ENCODE measurements around the gene TMEM131L. TPM values are rescaled to one million over a fixed set of nuclear protein-coding genes. Genes with fewer than 3 reads are reported as not detected.
"Not testable (repeated sequence)": the region's sequence is repeated elsewhere in the genome, so short reads cannot be mapped to it uniquely, and the experiment has no call there.

TMEM131L gene
- polyA plus RNA-seq, 4 donors = 21.9 to 29.0 (median 27.0) TPM

DNA sequence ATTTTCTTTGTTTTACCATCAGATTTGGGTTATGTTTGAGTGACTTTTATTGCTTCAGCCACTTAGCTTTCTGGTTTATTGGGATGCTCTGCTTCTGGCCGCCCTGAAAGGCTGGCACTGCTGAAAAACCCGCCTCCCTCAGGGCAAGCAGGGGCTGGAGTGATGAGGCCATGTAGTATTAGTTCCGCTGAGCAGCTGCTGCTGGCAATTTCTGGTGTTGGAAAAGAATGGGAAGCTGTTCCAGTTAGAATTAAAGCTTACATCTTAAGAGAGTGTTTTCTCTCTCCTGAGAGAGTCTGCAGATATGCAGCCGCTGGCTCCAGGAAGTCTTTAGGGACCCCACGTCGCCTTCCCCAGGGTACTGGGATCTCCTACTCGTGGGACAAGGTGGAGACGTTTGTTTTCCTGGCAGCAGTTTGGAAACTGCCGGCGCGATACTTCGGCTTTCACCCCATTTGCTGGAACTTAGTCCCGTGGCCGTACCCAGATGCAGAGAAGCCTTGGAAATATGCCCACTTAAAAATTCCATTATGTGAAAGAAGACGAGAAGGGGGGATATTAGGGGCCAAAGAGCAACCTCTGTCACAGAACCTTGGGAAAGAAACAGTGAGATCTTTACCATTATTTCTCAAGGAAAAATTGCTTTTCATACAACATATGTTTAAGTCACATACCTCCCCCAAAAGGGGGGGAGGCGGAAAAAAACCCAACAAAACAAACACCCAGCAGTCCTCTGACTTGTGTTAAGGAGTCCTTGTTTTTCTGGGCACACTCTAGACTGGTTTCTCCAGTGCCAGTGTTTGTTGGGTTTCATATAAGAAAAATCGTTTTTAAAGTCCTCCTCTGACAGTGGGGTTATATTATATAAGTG, 72.6 kb downstream of the TMEM131L start:
- no peak for DNase-seq (ENCODE audit: low read depth in 4 of 4, low spot score in 3 of 4)

DNA sequence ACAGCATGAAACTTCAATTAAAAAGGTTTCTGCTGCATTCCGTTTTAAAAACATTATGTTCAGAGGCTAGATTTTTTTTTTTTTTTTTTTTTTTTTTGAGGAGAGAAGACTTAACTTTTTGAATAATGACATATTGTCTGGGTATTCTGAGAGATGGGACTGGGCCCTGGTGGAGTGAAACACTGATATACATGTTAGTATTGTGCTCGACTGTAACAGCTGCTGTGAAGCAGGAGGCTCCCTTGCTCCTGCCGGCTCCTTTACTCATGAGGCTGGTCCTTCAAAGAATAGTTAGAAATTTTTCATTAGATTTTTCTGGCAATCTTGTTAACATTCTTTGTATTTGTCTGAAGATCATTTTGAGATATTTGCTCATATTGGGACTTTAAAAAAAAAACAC, 73.3 kb downstream of the TMEM131L start:
- no peak for DNase-seq (ENCODE audit: low read depth in 4 of 4, low spot score in 3 of 4)

DNA sequence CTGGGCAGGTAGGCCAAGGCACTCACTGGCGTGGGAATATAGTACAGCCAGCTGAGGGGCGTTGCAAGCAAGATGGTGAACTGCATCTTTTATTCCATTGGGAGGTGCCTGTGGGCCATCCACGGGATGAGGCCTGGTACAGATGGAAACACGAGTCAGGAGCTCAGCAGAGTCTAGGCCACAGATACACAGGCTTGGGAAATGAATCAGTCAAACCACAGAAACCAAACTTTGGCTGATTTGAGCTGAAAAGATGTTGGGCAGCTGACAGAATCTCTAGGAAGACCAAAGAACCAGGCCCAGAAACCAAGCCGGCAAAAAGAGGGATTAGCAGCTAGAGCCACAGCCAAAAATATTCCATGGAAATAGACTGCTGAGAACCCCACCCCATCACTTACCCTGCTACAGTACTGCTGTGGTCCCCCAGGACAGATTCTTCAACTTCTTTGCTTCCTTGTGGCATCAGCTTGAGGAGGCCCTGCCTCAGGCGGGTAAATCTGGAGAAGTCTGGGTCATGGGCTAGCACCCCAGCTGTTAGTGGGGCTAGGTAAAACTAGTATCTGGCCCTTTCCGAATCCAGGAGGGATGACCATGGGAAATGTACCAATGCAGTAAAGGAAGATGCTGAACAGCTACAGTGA, 75.4 kb downstream of the TMEM131L start:
- no peak for DNase-seq (ENCODE audit: low read depth in 4 of 4, low spot score in 3 of 4)

DNA sequence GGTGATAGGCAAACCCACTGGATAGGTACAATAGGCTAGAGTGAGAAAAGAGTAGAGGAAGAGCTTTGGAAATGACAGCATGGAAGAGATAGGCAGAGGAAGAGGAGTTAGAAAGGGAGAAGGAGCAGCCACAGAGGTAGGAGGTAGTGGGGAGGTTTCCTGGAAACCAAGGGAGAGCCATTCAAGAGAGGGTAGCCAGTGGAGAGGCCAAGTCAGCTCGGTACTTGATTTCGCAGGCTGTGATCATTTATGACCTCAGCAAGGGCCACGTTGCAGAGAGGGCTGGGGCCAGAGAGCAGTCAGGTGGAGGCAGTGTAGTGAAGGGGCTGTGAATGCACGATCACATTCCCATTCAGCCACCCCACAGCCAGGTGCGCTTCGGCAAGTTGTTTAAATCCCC, 76.0 kb downstream of the TMEM131L start:
- DNase-seq (ENCODE audit: low read depth in 4 of 4, low spot score in 3 of 4) = no peak

DNA sequence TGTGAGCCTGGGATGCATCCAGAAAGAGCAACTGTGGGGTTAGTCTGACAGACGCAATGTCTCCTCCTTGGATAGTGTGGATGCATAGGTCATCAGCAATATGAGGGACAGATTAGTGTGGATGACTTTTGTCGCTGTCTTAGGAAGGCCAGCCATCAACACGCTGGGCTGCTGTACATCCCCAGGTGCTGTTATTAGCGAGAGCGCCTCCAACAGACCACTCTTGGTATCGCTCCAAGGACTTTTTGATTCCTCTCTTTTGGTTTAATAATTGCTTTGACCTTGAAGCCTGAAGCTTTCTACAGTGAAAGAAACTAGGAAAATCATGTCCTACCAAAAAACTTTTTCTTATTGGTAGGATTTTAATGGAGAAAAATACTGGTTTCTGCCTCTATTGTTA, 76.7 kb downstream of the TMEM131L start:
- DNase-seq (ENCODE audit: low read depth in 4 of 4, low spot score in 3 of 4) = no peak

DNA sequence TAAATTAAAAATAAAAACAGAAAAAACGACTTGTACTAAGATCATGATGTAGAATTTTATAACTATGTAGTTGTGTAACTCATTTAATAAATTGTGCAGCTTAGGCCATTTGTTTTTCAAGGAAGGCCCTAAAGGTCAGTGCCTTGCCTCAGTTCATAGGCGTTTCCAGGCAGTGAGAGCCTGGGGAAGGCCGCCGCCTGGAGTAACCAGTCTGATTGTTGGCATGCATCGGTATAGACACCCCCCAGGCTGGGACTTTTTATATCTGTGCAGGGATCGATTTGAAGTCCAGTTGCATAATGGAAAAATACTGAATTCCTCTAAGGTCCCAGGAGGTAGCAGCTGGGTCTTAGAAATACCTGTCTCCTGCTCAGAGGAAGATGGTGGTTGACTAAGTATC, 77.2 kb downstream of the TMEM131L start:
- DNase-seq (ENCODE audit: low read depth in 4 of 4, low spot score in 3 of 4) = no peak

DNA sequence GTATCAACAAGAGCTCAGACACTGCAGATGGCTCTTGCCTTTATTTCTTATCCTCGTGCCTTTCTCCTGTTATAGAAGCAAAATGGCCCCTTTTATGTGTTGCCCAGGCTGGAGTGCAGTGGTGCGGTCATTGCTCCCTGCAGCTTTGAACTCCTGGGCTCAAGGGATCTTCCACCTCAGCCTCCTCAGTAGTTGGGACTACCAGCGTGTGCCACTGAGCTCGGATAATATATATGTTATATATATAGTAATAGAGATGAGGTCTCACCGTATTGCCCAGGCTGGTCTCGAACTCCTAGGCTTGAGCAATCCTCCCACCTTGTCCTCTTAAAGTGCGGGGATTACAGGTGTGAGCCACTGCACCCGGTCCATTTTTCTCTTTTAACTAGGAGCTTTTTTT, 79.7 kb downstream of the TMEM131L start:
- DNase-seq (ENCODE audit: low read depth in 4 of 4, low spot score in 3 of 4) = no peak

DNA sequence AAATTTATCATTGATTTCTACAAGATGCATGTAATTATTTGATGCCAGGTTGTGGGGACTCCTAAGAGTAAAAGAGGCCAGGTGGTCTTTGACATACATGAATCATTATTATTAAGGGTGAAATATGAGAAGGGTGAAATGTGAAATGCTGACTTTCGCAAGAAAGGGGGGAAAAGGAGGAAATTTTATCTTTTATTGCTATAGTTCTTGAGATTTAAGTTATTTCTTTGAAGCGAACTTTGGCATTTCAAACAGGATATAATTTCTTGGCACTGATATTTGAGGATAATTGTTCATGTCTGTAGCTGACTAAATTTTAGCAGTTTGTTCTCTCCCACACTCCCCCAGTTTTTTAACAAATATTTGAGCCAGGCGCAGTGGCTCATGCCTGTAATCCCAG, 80.1 kb downstream of the TMEM131L start:
- no peak for DNase-seq (ENCODE audit: low read depth in 4 of 4, low spot score in 3 of 4)

DNA sequence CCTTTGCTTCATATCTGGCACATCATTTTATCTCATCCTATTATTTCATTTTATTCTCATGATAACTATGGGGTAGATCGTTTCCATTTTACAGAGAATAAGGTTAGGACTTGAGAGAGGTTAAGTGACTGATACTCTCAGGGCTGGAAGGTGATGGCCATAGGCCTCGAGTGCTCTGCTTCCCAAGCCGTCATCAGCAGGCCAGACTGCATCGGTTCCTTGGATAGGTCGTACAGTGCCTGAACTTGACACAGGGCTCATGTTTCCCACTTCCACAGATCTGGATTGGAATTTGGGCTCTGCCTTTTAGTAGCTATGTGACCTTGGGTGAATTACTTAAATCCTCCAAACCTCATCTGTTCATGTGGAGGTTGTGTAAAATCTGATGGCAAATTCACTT, 81.4 kb downstream of the TMEM131L start:
- no peak for DNase-seq (ENCODE audit: low read depth in 4 of 4, low spot score in 3 of 4)

DNA sequence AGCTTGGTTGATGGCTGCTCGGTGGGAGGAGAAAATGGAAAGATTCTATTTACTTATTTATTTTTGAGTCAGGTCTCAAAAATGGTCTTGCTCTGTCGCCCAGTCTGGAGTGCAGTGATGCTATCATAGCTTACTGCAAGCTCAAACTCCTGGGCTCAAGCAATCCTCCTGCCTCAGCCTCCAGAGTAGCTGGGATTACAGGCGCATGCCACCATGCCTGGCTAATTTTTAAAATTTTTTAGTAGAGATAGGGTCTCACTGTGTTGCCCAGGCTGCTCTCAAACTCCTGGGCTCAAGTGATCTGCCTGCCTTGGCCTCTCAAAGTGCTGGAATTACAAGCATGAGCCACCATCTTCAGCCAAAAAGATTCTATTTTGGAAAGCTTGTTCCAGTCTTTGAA, 82.7 kb downstream of the TMEM131L start:
- DNase-seq (ENCODE audit: low read depth in 4 of 4, low spot score in 3 of 4) = not testable (repeated sequence)

DNA sequence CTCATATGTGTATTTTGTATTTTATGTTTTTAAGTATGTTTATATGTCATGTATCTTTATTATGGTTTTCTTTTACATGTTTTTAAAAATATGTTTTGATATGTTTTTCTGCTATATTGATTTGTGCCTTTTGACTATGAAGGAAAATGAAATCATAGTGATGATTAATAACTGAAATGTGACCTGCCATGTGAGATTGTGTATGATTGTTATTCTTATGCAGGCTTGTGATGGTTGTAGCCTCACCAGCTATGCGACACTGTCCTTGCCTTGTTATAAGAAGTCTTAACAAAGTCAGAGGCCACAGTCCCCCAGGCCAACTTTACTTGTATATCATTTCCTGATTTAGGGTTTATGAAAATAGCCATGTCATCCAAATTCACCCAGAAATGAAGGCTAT, 83.2 kb downstream of the TMEM131L start:
- no peak for DNase-seq (ENCODE audit: low read depth in 4 of 4, low spot score in 3 of 4)

DNA sequence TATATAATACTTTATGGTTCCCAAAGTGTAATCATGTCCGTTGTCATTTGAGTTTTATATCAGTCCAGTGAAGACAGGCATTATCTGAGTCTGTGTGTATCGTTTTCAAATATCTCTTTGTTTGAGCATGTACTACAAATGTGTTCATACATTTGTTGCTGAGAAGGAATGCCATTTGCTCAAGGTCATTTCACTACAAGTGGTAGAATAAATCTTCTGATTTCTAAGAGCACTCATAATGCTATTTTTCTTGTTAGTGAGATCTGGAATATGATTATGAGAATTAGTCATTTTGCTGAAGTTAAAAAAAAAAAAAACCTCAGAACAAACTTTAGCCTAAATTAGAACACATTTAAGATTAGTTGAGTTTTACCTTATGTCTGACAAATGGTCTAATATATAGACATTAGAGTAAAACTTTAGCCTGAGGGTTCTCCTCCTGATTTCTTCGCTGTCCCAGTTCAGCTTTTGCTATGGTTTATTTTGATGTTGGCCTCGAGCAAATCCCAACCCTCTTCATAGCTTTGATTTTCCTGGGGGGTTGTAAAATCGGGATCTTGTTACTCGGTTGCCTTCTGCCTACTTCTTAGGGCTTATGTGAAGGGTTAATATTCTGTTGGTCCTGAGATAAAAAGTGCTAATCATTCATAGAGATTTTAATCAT, 87.1 kb downstream of the TMEM131L start:
- no peak for DNase-seq (ENCODE audit: low read depth in 4 of 4, low spot score in 3 of 4)

DNA sequence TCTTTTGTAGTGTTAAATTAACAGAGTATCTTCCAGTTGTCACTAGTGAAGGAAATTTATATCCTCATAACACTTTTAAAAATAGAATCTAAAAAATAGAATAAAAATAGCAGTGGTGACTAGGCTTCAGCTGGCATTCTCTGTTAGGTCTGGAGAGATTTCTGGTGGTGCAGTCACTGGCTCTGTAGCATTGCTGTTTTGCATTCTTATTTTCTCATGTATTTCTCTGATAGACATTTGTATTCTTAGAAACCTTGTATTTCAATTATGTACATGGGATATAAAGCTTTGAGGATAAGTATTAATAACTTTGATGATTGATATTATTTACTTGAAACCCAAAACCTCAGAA, 87.6 kb downstream of the TMEM131L start:
- no peak for DNase-seq (ENCODE audit: low read depth in 4 of 4, low spot score in 3 of 4)

DNA sequence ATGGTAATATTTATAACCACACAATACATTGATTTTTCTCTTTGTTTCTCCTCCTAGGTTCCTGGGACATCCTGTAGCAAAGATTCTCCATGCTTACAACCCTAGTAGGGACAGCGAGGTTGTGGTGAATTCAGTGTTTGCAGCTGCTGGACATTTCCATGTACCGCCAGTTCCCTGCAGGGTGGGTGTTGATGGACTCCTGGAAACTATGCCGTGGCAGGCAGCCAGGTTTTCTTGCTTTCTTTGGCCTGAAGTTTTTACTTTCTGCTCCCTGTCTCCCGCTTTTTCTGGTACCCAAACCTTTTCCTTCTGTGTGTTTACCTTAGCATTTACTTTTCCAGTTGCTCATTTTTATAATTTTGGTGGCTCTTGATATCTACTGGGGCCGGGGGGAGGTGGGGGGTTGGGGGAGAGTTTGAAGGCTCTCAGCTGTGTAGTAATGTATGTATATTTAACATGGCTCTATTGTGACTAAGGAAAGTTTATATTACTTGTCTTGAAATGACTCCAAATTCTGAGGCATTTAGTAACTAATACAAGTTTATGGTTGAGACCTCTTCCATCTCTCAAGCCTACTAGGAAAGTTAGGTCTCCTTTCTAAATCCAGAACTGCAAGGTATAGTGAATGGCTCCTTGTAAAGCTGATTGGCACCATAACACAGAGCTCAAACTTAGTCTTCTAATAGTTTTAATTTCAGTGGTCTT, 89.7 kb downstream of the TMEM131L start:
- DNase-seq (ENCODE audit: low read depth in 4 of 4, low spot score in 3 of 4) = peak in 3 of 4 donors; percentile 68 to 76 (median 72)

DNA sequence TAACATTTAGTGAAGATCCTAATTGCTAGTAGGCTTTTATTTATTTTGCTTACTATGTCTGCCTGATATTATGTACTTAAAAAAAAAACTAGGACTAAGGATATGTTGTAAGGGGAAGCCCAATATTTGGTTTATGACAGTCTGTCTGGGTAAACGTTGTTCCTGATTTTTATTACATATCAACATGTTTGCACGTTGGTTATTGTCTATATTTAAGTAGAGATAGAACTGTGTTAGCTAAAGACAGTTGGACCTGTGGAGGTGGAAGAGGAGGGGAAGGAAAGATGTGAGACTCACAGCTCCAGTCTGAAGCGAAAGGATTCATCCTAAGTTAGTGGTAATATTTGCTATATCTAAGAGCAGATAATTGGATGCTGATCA, 90.3 kb downstream of the TMEM131L start:
- DNase-seq (ENCODE audit: low read depth in 4 of 4, low spot score in 3 of 4) = no peak

DNA sequence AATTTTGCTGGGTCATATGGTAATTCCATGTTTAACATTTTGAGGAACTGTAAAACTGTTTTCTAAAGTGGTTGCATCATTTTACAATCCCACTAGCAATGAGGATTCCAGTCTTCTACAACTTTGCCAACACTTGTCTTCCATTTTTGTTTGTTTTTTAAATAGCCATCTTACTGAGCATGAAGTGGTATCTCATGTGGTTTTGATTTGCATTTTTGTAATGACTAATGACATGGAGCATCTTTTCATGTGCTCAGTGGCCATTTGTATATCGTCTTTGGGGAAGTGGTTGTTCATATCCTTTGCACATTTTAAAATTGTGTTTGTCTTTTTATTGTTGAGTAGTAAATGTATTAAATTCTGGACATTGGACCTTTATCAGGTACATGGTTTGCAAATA, 94.7 kb downstream of the TMEM131L start:
- no peak for DNase-seq (ENCODE audit: low read depth in 4 of 4, low spot score in 3 of 4)

DNA sequence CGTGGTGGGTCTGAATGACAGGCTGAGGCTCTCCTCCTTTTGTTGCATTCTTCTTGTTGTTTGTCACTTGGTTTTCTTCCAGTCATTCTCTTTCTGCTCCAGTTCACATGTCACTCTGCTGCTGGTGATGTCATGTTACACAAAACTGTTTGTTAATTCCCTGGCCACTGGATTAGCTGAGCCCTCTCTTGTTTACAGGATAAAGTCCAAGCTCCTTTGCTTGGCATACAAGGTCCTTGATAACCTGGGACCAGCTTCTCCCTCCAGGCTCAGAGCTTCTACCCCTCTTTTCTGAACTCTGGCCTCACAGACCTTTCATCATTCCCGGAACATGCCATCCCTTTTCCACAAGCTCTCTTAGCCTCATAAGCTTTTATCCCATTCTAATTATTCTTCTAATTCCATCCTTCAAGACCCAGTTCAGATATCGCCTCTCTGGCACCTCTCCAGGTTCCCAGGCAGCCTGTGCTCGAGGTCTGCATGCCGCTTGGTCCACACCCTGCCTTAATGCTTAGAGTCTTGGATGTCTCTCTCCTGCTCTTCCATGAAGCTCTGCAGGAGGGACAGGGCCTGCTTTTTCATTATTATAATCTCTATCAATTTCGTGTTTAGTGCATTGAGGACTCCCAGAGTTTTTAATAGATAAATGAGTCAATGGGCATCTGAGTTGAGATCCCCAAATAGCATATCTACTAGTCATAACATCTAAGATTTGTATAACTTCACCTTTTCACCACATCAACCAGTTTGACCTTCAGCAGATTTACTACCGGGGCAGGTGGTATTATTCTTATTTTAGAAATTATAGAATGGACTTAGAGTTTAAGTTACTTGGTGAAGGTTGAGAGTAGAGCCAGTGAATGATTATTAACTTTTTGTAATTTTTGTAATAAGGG, 98.7 kb downstream of the TMEM131L start:
- DNase-seq (ENCODE audit: low read depth in 4 of 4, low spot score in 3 of 4) = no peak

DNA sequence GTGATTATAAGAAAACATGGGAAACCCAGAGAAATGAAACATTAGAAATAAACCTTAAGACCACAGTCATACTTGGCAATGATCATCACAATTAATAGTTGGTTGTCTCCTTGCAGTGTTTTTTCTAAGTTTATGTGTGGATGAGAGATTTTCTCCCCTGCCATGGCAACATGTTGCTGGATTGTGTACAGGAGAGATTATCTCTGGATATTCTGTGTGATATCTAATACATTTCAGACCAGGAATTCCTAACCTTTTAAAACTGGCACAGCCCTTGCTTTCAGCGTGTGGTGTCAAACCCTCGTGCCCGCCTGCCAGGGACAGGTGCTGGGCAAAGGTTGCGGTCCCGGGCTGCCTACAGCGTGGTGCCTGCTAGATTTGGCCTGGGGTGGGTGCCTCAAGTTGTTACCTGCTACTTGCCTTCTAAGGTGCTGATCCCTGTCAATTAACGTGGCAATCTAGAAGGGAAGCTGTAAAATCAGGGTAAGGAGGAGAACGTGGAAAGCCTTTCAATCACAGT, 100.5 kb downstream of the TMEM131L start:
- DNase-seq (ENCODE audit: low read depth in 4 of 4, low spot score in 3 of 4) = no peak

DNA sequence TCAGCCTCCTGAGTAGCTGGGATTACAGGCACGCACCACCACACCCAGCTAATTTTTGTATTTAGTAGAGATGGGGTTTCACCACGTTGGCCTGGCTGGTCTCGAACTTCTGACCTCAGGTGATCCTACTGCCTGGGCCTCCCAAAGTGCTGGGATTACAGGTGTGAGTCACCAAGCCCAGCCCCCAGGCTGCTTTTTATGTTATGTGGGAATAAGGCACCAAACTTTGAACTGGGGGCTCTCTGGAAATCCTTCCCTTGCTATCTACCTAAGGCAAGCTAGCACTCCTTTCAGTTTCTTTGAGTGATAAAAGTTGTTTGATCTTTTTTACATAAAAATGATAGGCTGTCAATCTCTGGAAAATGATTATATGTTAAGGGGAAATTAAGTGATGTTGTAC, 101.5 kb downstream of the TMEM131L start:
- DNase-seq (ENCODE audit: low read depth in 4 of 4, low spot score in 3 of 4) = not testable (repeated sequence)

Data from right renal pelvis (tissue), 4 donors.